ENCODE results near the gene RASAL2.

DNA sequence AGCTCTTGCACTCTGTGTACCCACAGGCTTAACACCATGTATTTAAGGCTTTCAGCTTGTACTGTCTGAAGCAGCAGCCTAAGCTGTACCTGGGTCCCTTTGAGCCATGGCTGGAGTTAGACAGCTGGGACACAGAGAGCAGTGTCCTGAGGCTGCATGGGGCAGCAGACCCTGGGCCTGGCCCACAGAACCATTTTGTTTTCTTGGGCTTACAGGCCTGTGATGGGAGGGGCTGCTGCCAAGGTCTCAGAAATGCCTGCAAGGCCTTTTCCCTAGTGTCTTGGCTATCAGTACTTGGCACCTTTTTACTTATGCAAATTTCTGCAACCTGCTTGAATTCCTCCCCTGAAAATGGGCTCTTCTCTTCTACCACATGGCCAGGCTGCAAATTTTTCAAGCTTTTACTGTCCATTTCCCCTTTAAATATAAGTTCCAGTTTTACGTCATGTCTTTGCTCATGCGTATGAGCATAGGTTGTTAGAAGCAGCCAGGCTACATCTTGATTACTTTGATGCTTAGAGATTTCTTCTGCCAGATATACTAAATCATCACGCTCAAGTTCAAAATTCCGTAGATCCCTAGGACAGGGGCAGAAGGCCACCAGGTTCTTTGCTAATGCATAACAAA lies 259.0 kb downstream of the RASAL2 start:
- no peak for TF ChIP-seq POLR2AphosphoS5 (IDR thresholded peaks at IDR 0.05)
- TF ChIP-seq, protein P1, sequence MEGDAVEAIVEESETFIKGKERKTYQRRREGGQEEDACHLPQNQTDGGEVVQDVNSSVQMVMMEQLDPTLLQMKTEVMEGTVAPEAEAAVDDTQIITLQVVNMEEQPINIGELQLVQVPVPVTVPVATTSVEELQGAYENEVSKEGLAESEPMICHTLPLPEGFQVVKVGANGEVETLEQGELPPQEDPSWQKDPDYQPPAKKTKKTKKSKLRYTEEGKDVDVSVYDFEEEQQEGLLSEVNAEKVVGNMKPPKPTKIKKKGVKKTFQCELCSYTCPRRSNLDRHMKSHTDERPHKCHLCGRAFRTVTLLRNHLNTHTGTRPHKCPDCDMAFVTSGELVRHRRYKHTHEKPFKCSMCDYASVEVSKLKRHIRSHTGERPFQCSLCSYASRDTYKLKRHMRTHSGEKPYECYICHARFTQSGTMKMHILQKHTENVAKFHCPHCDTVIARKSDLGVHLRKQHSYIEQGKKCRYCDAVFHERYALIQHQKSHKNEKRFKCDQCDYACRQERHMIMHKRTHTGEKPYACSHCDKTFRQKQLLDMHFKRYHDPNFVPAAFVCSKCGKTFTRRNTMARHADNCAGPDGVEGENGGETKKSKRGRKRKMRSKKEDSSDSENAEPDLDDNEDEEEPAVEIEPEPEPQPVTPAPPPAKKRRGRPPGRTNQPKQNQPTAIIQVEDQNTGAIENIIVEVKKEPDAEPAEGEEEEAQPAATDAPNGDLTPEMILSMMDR (IDR thresholded peaks at IDR 0.05 in 8 of 11, conservative IDR thresholded peaks at IDR 0.05 in 3 of 11) = no peak
- TF ChIP-seq POLR2A (IDR thresholded peaks at IDR 0.05) = no peak

Measured in spleen (tissue), 7 donors.